ENCODE results near the gene ALB. TPM values are rescaled to one million over a fixed set of nuclear protein-coding genes. Genes with fewer than 3 reads are reported as not detected.

Gene ALB
- 0.05 TPM in 1 of 2 replicates, not detected in the other for total RNA-seq (2014; rRNA removed; shearing (Covaris generic))

GRCh38 chr4:73404042-73404441, at the start of gene ALB:
Gene ALB, plus strand, starts transcription at chr4:73404287. Its CDS starts 41 bp downstream, at chr4:73404328.

GRCh38 chr4:73435984-73436383, 31.9 kb downstream of the ALB start, which contains the start of gene AFP:
Gene AFP, plus strand, starts transcription at chr4:73436221. Its CDS starts 42 bp downstream, at chr4:73436263.

Other genes starting within 250 kb of the ALB start
- gene ANKRD17, start 145.5 kb upstream of the ALB start, total RNA-seq (2014; rRNA removed; shearing (Covaris generic)), result 38.1 and 47.5 TPM in 2 replicates
- not detected in 2 replicates for gene AFP, start 31.9 kb downstream of the ALB start, total RNA-seq (2014; rRNA removed; shearing (Covaris generic))
- not detected in 2 replicates for gene AFM, start 77.5 kb downstream of the ALB start, total RNA-seq (2014; rRNA removed; shearing (Covaris generic))
- gene RASSF6, start 216.1 kb downstream of the ALB start, total RNA-seq (2014; rRNA removed; shearing (Covaris generic)), result not detected in 2 replicates

Measured in A375 (cell line).